DMS114 treated with DMSO at 0.1 percent for 48 hours (cell line): Measurements from ENCODE around the gene APOBEC3H.

Experiments
- DNase-seq: peaks from one replicate; lab custom pipeline; 2025; ENCODE audit not compliant: unreplicated experiment; lab: John Stamatoyannopoulos, UW

APOBEC3H gene

GRCh38 chr22:39081016-39081415 lies 16.0 kb upstream of the APOBEC3H start:
- DNase-seq: no peak

- DNase-seq: no peak
Observed at GRCh38 chr22:39081598-39081997, 15.4 kb upstream of the APOBEC3H start.

- no peak for DNase-seq
Observed at GRCh38 chr22:39083212-39084165, 13.6 kb upstream of the APOBEC3H start.

- no peak for DNase-seq
Observed at GRCh38 chr22:39084666-39085065, 12.4 kb upstream of the APOBEC3H start.

GRCh38 chr22:39087098-39087497 lies 9.9 kb upstream of the APOBEC3H start:
- no peak for DNase-seq

GRCh38 chr22:39087881-39088684 lies 9.0 kb upstream of the APOBEC3H start:
- no peak for DNase-seq

- DNase-seq: no peak
Observed at GRCh38 chr22:39088685-39089032, 8.4 kb upstream of the APOBEC3H start.

GRCh38 chr22:39089928-39090327 lies 7.1 kb upstream of the APOBEC3H start:
- no peak for DNase-seq

- no peak for DNase-seq
Observed at GRCh38 chr22:39090426-39091064, 6.5 kb upstream of the APOBEC3H start.

- DNase-seq: no peak
Observed at GRCh38 chr22:39091126-39092081, 5.6 kb upstream of the APOBEC3H start.

- no peak for DNase-seq
Observed at GRCh38 chr22:39092111-39092862, 4.8 kb upstream of the APOBEC3H start.

- DNase-seq: no peak
Observed at GRCh38 chr22:39094717-39095389, 2.2 kb upstream of the APOBEC3H start.

- DNase-seq: no peak
Observed at GRCh38 chr22:39095971-39096370, 1.1 kb upstream of the APOBEC3H start.

- DNase-seq: no peak
Observed at GRCh38 chr22:39098026-39098425, 982 bp downstream of the APOBEC3H start.

GRCh38 chr22:39098576-39098975 lies 1.5 kb downstream of the APOBEC3H start:
- DNase-seq: no peak

GRCh38 chr22:39101226-39101625 lies 4.2 kb downstream of the APOBEC3H start:
- DNase-seq: no peak

- DNase-seq: no peak
Observed at GRCh38 chr22:39103431-39103830, 6.4 kb downstream of the APOBEC3H start.

GRCh38 chr22:39106326-39106725 lies 9.3 kb downstream of the APOBEC3H start:
- no peak for DNase-seq

GRCh38 chr22:39108487-39108886 lies 11.4 kb downstream of the APOBEC3H start:
- DNase-seq: no peak
